ENCODE data around the gene BTBD9.

The BTBD9 gene

DNA sequence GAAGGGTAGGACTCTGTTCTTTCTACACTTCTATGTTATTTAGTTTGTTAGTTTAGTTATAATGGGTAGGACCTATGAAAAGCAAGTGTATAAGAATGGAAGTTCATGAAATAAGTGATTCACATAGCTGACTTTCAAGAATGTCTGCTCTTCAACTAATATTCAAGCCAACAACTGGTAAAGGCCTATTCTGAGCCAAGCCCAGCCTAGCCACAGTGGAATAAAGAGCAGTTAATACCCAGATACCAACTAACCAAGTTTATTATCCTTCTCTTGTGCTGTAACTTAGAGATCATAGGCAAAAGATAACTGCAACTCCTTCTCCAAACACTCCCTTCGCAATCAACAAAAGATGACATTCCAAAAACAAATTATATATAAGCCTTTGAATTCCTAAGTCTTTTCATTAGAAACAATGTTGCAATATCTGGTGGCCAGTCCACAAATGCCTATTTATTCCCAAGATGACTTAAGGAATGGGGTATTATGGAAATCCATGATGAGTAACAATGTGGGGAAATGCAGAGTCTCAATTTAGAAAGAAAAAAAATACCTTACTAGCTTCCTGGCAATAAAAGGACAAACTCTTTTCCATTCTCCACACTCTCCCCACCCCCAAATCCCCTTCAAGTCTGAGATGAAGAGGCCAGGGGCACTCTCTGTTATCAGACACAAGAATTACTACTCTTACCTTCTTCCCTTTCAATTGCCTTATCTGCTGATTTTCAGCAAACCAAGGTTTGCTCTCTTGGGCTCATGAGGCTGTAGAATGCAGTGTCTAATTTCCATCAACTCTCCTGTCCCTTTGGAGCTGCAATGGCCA is 27.4 kb downstream of the BTBD9 start:
- TF ChIP-seq, protein P1, sequence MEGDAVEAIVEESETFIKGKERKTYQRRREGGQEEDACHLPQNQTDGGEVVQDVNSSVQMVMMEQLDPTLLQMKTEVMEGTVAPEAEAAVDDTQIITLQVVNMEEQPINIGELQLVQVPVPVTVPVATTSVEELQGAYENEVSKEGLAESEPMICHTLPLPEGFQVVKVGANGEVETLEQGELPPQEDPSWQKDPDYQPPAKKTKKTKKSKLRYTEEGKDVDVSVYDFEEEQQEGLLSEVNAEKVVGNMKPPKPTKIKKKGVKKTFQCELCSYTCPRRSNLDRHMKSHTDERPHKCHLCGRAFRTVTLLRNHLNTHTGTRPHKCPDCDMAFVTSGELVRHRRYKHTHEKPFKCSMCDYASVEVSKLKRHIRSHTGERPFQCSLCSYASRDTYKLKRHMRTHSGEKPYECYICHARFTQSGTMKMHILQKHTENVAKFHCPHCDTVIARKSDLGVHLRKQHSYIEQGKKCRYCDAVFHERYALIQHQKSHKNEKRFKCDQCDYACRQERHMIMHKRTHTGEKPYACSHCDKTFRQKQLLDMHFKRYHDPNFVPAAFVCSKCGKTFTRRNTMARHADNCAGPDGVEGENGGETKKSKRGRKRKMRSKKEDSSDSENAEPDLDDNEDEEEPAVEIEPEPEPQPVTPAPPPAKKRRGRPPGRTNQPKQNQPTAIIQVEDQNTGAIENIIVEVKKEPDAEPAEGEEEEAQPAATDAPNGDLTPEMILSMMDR (IDR thresholded peaks at IDR 0.05; ENCODE audit: insufficient read depth, missing control alignments): no peak
- FAIRE-seq: no peak
- DNase-seq (ENCODE audit: insufficient read length, low spot score): no peak

DNA sequence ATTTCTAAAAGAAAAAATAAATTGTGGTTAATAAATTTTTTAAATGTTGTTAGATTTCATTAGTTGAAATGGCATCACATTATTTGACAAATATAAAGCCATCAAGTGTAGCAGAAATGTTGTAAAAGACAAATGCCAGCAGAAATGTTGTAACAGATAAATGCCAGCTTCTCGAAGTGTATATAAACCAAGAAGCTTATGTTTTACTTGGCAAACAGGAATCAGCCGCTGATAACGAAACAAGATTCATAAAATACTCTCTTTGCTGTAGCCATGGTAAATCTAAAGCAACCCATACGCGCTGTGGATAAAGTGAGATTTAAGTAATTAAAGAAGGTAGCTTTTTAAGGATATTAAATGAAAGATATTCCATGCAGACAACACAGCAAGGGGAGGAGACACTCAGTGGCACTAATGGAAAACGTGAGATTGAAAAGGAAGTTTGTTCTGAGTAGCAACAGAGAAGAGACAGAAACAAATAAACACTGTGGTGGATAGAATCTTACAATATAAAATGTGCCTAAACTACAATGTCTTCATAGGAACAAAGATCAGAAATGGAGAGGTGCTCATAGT is 29.6 kb downstream of the BTBD9 start:
- DNase-seq (ENCODE audit: insufficient read length, low spot score): no peak
- FAIRE-seq: no peak
- TF ChIP-seq, protein P1 (IDR thresholded peaks at IDR 0.05; ENCODE audit: insufficient read depth, missing control alignments): no peak

DNA sequence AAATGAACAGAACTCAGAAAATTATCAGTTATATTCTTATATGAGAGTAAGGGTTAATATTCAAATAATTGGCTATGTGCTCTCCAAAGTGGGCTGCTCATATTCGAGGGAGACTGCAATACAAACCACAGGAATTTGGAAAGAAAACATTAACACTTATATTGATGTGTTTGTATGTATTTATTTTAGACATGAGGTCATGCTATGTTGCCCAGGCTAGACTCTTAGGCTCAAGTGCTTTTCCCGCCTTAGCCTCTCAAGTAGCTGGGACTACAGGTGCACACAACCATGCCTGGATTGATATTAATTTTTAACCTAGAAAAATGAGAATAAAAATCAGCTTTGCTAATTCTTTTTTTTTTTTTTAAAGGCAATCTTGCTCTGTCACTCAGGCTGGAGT is 35.0 kb downstream of the BTBD9 start:
- FAIRE-seq: no peak
- no peak for DNase-seq (ENCODE audit: insufficient read length, low spot score)
- TF ChIP-seq, protein P1 (IDR thresholded peaks at IDR 0.05; ENCODE audit: insufficient read depth, missing control alignments): no peak

DNA sequence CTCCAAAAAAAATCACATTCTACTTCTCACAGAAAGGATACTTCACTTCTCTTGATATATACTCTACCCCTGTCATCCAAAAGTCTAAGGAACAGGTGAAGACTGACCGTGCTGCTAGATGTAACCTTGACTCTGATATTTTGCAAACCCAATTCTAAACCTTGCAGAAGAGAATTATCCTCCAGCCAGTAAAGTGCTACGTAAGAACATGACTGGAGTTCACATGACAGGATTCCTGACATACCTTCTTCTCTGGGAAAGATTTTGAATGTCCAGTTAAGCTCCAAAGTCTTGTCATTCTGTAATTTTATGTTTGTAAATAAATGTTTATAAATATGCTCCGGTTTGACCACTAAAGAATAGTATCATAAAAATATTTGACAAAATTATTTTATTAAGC is 35.8 kb downstream of the BTBD9 start:
- TF ChIP-seq, protein P1 (IDR thresholded peaks at IDR 0.05; ENCODE audit: insufficient read depth, missing control alignments): no peak
- FAIRE-seq (no peak), DNase-seq (ENCODE audit: insufficient read length, low spot score) (no peak)

DNA sequence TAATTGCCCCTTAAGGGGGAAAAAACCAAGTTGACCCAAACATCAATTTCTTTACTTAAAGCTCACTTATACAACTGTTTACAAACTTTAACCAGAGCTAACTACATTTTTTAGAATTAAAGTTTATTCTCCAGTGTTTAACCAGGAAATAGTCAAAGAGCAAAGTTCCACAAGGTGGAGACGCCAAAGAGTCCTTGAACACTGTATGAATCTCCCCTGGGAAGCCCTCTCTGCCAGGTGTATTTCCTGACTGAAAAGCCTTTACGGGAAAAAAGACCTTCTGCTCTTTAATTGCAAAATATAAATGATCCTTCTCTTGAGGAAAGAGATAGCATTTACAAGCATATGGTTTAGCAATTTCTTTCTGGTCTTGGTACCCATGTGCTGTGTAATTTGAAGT is 36.2 kb downstream of the BTBD9 start:
- TF ChIP-seq, protein P1 (IDR thresholded peaks at IDR 0.05; ENCODE audit: insufficient read depth, missing control alignments): no peak
- FAIRE-seq (no peak), DNase-seq (ENCODE audit: insufficient read length, low spot score) (no peak)

DNA sequence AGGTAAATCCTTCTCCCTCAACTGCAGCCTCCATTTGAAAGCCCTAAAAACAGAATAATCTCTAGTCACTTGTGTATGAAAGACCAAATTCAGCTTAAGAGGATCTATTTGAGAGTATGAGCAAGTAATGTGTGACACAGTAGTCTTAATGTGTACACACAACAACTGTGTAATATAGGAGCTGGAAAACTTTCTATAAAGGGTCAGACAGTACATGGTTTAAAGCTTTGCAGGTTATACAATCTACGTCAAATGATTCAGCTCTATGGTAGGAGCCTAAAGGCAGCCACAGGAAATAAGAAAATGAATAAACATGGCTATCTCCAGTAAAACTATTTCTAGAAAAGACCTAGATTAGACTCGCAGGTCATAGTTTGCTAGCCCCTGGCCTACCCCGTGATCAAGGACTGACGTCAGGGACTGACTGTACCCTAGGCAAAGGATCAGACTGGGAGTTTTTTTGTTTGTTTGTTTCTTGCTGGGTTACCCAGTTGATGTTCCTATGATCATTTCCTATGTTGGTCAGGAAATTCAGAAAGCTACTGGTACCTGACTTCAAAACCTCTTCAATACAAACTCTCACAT is 39.7 kb downstream of the BTBD9 start:
- TF ChIP-seq, protein P1 (IDR thresholded peaks at IDR 0.05; ENCODE audit: insufficient read depth, missing control alignments): no peak
- no peak for DNase-seq (ENCODE audit: insufficient read length, low spot score)
- peak; percentile 60 for FAIRE-seq

DNA sequence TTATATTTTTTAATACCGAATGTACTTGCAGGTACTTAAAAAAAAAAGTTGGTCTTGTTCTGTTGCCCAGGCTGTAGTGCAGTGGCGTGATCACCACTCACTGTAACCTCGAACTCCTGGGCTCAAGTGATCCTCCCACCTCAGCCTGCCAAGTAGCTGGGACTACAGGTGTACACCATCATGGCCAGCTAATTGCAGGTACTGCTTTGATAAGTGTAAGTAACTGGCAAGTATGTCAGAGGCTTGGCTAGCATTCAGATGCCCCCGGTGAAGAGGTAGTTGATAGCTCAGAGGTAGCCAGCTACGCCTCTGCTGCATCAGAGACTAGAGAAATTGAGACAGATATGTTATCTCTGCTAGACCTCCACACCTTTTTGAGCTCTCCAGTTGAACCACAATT is 40.5 kb downstream of the BTBD9 start:
- DNase-seq (ENCODE audit: insufficient read length, low spot score): no peak
- no peak for FAIRE-seq
- TF ChIP-seq, protein P1 (IDR thresholded peaks at IDR 0.05; ENCODE audit: insufficient read depth, missing control alignments): no peak
